Measurements from ENCODE around the gene IFI30. TPM values are rescaled to one million over a fixed set of nuclear protein-coding genes. Genes with fewer than 3 reads are reported as not detected.
A peak's percentile ranks its signal among the peaks of the same experiment; 100 is the strongest.

Gene IFI30
- total RNA-seq, 1 experiment from 2014 or later, result 22.4 TPM

DNA sequence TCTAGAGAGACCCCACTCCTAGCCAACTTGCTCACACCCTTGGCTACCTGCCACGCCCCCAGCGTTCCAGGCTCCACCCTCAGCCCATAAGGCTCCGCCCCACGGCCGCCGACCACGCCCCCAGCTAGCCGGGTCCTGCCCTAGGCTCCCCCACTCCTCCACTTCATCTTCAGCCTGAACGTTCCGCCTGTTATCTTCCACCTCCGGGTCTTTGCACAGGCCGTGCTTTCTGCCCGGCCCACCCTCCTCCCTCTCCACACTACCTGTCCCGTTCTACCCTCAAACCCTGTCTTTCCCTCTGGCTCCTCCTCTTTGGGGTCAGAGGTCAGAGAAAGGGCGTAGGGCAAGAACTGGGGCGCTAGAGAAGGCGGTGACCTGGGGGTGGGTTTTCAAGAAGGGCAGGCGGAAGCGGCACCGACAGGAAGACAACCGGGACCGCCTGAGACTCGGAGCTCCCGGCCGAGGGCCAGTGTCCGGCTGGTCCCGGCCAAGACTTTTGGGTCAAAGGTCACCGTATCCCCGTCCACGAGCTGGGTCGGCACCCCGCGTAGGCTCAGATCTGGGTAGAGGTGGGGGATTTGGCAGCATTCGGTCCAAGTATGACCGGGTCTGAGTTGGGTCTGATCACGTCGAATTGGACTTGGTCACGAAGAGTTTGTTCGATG lies 50.4 kb downstream of the IFI30 start:
- peak overlapping the region; percentile 45 for H3K27ac Mint-ChIP-seq (ENCODE audit: unreplicated experiment)
- DNase-seq, result peak; percentile 38
- CTCF ChIA-PET, result interaction anchor here (0.6 to 1.3 kb wide), 7 partner anchors 9 to 56 kb away, joined by 3 to 10 read pairs (median 4); partner anchors contain the start of gene MPV17L2

DNA sequence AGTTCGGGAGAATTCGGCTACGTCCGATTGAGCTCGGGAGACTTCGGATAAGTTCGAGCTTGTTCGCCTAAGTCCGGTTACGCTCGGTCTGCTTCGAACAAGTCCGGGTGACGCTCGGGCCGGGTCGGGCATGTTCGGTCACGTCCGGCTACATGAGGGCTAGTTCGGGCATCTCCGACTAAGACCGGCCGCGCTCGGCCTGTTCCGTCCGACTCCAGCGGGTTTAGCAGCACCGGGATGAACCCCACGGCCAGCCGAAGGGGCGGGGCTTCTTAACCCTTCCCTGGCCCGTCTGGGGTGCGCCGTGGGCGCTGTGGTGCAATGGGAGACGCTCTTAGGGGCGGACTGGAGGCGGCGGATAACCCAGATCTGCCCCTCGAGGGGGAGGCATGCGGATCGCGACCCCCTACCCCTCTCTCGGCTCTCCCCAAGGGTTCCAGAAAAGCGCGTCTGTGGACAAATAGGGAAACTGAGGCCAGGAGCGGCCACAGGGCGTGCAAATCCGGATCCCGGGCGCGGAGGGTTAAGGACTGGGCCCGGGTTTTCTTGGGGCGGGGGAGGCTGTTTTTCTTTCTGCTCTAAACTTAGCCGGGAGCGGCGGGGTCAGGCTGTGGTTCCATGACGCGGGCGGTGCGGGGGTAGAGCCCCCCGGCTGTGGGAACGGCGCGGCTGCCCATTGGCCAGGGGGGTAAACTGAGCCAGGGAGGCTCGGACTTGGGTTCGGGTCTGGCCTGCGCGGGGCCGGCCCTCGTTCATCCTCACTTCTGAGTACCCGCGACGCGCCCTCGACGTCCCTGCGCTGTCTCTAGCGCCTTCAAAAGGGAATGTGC lies 51.1 kb downstream of the IFI30 start:
- H3K9me3 Mint-ChIP-seq (ENCODE audit: low read depth, unreplicated experiment), result no peaks in the 10 kb centered on the region
- H3K4me1 Mint-ChIP-seq (ENCODE audit: low read depth, unreplicated experiment), result peaks cover 8% of the 10 kb centered on the region
- peaks cover 17% of the 10 kb centered on the region for H3K36me3 Mint-ChIP-seq (ENCODE audit: insufficient read depth, unreplicated experiment)
- intact Hi-C loops (cut with micrococcal nuclease; ENCODE audit: unreplicated experiment), result no loop called here
- TF ChIP-seq, protein P1, sequence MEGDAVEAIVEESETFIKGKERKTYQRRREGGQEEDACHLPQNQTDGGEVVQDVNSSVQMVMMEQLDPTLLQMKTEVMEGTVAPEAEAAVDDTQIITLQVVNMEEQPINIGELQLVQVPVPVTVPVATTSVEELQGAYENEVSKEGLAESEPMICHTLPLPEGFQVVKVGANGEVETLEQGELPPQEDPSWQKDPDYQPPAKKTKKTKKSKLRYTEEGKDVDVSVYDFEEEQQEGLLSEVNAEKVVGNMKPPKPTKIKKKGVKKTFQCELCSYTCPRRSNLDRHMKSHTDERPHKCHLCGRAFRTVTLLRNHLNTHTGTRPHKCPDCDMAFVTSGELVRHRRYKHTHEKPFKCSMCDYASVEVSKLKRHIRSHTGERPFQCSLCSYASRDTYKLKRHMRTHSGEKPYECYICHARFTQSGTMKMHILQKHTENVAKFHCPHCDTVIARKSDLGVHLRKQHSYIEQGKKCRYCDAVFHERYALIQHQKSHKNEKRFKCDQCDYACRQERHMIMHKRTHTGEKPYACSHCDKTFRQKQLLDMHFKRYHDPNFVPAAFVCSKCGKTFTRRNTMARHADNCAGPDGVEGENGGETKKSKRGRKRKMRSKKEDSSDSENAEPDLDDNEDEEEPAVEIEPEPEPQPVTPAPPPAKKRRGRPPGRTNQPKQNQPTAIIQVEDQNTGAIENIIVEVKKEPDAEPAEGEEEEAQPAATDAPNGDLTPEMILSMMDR (IDR thresholded peaks at IDR 0.05; ENCODE audit: unreplicated experiment), result no peak
- BruUV-seq (replicated peaks), result no TSS peak
- CTCF ChIA-PET, result interaction anchor here (0.6 to 1.3 kb wide), 7 partner anchors 8 to 55 kb away, joined by 3 to 10 read pairs (median 4); partner anchors contain the start of gene MPV17L2
- peak overlapping the region; percentile 79 for H3K4me3 Mint-ChIP-seq (ENCODE audit: low read depth, unreplicated experiment)
- peak; percentile 94 for DNase-seq
- H3K27me3 Mint-ChIP-seq (ENCODE audit: unreplicated experiment), result peaks cover 54% of the 10 kb centered on the region
- peak overlapping the region; percentile 45 for H3K27ac Mint-ChIP-seq (ENCODE audit: unreplicated experiment)

More for the DNA sequence above, 50.4 kb downstream of the IFI30 start:
- Mint-ChIP-seq H3K4me3 (ENCODE audit: low read depth, unreplicated experiment) (peak overlapping the region; percentile 79), H3K36me3 (ENCODE audit: insufficient read depth, unreplicated experiment) (peaks cover 15% of the 10 kb centered on the region), H3K9me3 (ENCODE audit: low read depth, unreplicated experiment) (no peaks in the 10 kb centered on the region), H3K27me3 (ENCODE audit: unreplicated experiment) (peaks cover 61% of the 10 kb centered on the region), H3K4me1 (ENCODE audit: low read depth, unreplicated experiment) (peaks cover 8% of the 10 kb centered on the region)
- no TSS peak for BruUV-seq (replicated peaks)
- intact Hi-C loops (cut with micrococcal nuclease; ENCODE audit: unreplicated experiment), result no loop called here
- TF ChIP-seq, protein P1 (IDR thresholded peaks at IDR 0.05; ENCODE audit: unreplicated experiment), result no peak

DNA sequence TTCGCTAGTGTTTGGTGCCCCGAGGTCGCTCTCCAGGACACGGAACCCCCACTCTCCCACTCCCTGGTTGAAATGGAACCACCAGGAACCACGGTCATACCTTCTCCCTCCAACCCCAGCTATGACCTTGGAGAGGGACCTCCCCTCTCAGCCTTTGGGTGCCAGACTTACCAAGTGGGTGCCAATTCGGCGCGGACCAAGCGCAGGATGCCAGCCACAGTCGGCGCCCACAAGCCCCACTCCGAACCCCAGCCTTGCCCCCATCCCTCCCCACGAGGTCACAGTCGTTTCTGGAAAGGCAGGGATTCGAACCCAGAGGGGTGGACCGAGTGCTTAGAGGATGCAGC lies 51.7 kb downstream of the IFI30 start:
- BruUV-seq (replicated peaks), result no TSS peak
- peaks cover 10% of the 10 kb centered on the region for H3K4me1 Mint-ChIP-seq (ENCODE audit: low read depth, unreplicated experiment)
- H3K4me3 Mint-ChIP-seq (ENCODE audit: low read depth, unreplicated experiment), result no peak overlapping the region
- TF ChIP-seq, protein P1 (IDR thresholded peaks at IDR 0.05; ENCODE audit: unreplicated experiment), result no peak
- no peak overlapping the region for H3K27ac Mint-ChIP-seq (ENCODE audit: unreplicated experiment)
- peaks cover 54% of the 10 kb centered on the region for H3K27me3 Mint-ChIP-seq (ENCODE audit: unreplicated experiment)
- no peaks in the 10 kb centered on the region for H3K9me3 Mint-ChIP-seq (ENCODE audit: low read depth, unreplicated experiment)
- CTCF ChIA-PET, result interaction anchor here (1.3 kb wide), 1 partner anchor 30 kb away, joined by 5 read pairs; a partner anchor contains a TSS
- intact Hi-C loops (cut with micrococcal nuclease; ENCODE audit: unreplicated experiment), result no loop called here
- peaks cover 20% of the 10 kb centered on the region for H3K36me3 Mint-ChIP-seq (ENCODE audit: insufficient read depth, unreplicated experiment)
- DNase-seq, result no peak

DNA sequence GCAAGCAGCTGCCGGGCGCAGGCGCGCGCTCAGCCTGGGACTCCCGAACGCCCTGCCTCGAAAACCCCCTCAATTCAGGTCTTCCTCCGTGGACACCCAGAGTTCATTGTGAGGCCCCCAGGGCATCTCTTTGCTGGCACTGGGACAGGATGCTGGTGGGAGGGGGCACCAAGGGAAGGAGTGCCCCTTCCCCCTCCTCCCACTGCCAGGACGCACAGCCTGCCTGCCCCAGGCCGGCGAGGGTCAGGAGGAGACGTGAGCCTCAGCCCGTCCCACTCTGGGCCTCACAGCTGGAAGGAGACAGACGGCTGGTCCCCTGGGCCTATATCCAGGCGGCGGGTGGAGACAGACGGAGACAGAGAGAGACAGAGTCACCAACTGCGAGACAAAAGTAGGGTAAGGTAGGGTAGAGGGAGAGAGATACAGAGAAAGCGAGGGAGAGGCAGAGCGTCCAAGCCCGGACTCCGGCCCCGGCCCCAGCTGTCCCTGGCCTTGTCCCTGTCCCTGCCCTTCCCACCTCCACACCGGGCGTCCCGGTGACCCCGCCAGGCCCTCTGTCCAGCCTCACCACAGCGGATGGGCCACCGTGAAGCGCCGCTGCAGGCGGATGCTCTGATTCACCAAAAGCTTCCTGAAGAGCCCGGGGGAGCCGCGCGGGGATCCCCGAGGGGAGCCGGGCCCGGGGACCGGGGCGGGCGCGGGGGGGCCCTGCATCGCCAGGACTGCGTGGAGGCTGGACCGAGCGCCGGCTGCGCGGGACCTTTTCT lies 52.3 kb downstream of the IFI30 start, which contains the start of gene PDE4C:
PDE4C (minus strand) TSS at position 737 of the 767 bp plus-strand sequence; CDS start at position 714, 23 bp downstream.
- H3K27me3 Mint-ChIP-seq (ENCODE audit: unreplicated experiment), result peaks cover 54% of the 10 kb centered on the region
- peaks cover 20% of the 10 kb centered on the region for H3K36me3 Mint-ChIP-seq (ENCODE audit: insufficient read depth, unreplicated experiment)
- H3K27ac Mint-ChIP-seq (ENCODE audit: unreplicated experiment), result no peak within 1 kb of the TSS
- H3K9me3 Mint-ChIP-seq (ENCODE audit: low read depth, unreplicated experiment), result no peaks in the 10 kb centered on the region
- no TSS peak for BruUV-seq (replicated peaks)
- DNase-seq, result no peak
- H3K4me3 Mint-ChIP-seq (ENCODE audit: low read depth, unreplicated experiment), result no peak within 1 kb of the TSS
- CTCF ChIA-PET, result no interaction called here
- intact Hi-C loops (cut with micrococcal nuclease; ENCODE audit: unreplicated experiment), result no loop called here
- TF ChIP-seq, protein P1 (IDR thresholded peaks at IDR 0.05; ENCODE audit: unreplicated experiment), result no peak
- H3K4me1 Mint-ChIP-seq (ENCODE audit: low read depth, unreplicated experiment), result peaks cover 16% of the 10 kb centered on the region

All from Calu3 (cell line).